PC-3 (cell line): ENCODE data around the gene CDCA8. TPM values are rescaled to one million over a fixed set of nuclear protein-coding genes. Genes with fewer than 3 reads are reported as not detected.

ENCODE experiments used
- ATAC-seq: fragments of 200-7000 bp; cut with Tn5 transposase; 2 replicates; pipeline ENCODE4 v1.9.1; 2020; ENCODE audit warnings: mild to moderate bottlenecking, moderate library complexity
- BruUV-seq: library from RNA; stranded (reverse); fragments of 400-500 nt; replicated peaks from 2 replicates; lab custom pipeline; 2021; lab: Mats Ljungman, UMichigan
- CTCF ChIA-PET: fragments of 300-600 bp; sonication (Branson Sonifier 250); formaldehyde crosslinking; loops from one replicate; lab custom pipeline; 2022; ENCODE audit warnings: antibody characterized with exemption; lab: Charles Lee
- POLR2A ChIA-PET: fragments of 300-600 bp; sonication (Branson Sonifier 250); formaldehyde crosslinking; loops from one replicate; lab custom pipeline; 2022; ENCODE audit warnings: antibody characterized with exemption; ENCODE audit not compliant: unreplicated experiment; lab: Charles Lee
- DNase-seq: peaks from one replicate; pipeline ENCODE4 v3.0.0-alpha.2; 2015
- H2AFZ ChIP-seq: fragments of 300-600 bp; sonication (generic); 2 replicates; pipeline ENCODE4 v1.6.0; 2016; ENCODE audit warnings: antibody characterized with exemption, low read length
- H3F3A ChIP-seq: fragments of 300-600 bp; sonication (generic); one replicate; pipeline ENCODE4 v1.6.0; 2017; ENCODE audit warnings: antibody characterized with exemption, low read length, control low read depth, mild to moderate bottlenecking; ENCODE audit not compliant: unreplicated experiment
- H3K27ac ChIP-seq: fragments of 300-600 bp; sonication (generic); 2 replicates; pipeline ENCODE4 v1.5.1; 2016; ENCODE audit warnings: mild to moderate bottlenecking, low read length
- H3K27me3 ChIP-seq: fragments of 300-600 bp; sonication (generic); 2 replicates; pipeline ENCODE4 v1.6.1; 2016; ENCODE audit warnings: low read length, mixed read lengths
- H3K36me3 ChIP-seq: fragments of 300-600 bp; sonication (generic); 2 replicates; pipeline ENCODE4 v1.6.1; 2016; ENCODE audit warnings: low read depth, mixed run types, low read length, mixed read lengths
- H3K4me1 ChIP-seq: fragments of 300-600 bp; sonication (generic); 2 replicates; pipeline ENCODE4 v1.5.1; 2016; ENCODE audit warnings: low read length; ENCODE audit not compliant: insufficient read depth
- H3K4me2 ChIP-seq: fragments of 300-600 bp; sonication (generic); 2 replicates; pipeline ENCODE4 v1.6.0; 2016; ENCODE audit warnings: low read length
- H3K4me3 ChIP-seq: fragments of 300-600 bp; sonication (generic); 2 replicates; pipeline ENCODE4 v1.5.1; 2016; ENCODE audit warnings: mild to moderate bottlenecking, low read length, mixed read lengths
- H3K79me2 ChIP-seq: fragments of 300-600 bp; sonication (generic); 2 replicates; pipeline ENCODE4 v1.6.1; 2017; ENCODE audit warnings: low read length, mixed read lengths
- H3K9ac ChIP-seq: fragments of 300-600 bp; sonication (generic); 2 replicates; pipeline ENCODE4 v1.6.0; 2016; ENCODE audit warnings: mild to moderate bottlenecking, low read length
- H3K9me2 ChIP-seq: fragments of 300-600 bp; sonication (generic); replicated peaks from 2 replicates; pipeline ENCODE4 v1.6.1; 2016; ENCODE audit warnings: mixed run types, low read length, mixed read lengths
- H3K9me3 ChIP-seq: fragments of 300-600 bp; sonication (generic); 2 replicates; pipeline ENCODE4 v1.6.1; 2016; ENCODE audit warnings: low read length, mixed read lengths
- H4K20me1 ChIP-seq: fragments of 300-600 bp; sonication (generic); 2 replicates; pipeline ENCODE4 v1.6.1; 2016; ENCODE audit warnings: low read length, mixed read lengths
- EZH2 ChIP-seq: fragments of 300-600 bp; sonication (generic); IDR thresholded peaks from one replicate; pipeline ENCODE4 v1.6.1; 2017; ENCODE audit warnings: antibody characterized with exemption, mild to moderate bottlenecking, low read length; ENCODE audit not compliant: unreplicated experiment
- EZH2phosphoT487 ChIP-seq: fragments of 300-600 bp; sonication (generic); IDR thresholded peaks from 2 replicates; pipeline ENCODE4 v1.6.1; 2018; ENCODE audit warnings: mild to moderate bottlenecking, antibody characterized with exemption, low read length, borderline replicate concordance
- intact Hi-C: fragments of 100-400 bp; cut with micrococcal nuclease; formaldehyde crosslinking; loops from 2 replicates; pipeline ENCODE4 v1.9.0; 2023
- total RNA-seq: library from RNA; depleted of rRNA; stranded (reverse); fragments of >200 nt; gene quantifications from 2 replicates; pipeline ENCODE4 v1.2.3, GENCODE V29; 2014
- TF ChIP-seq, protein P1 (sequence below): fragments of 300-600 bp; sonication (generic); conservative IDR thresholded peaks from 2 replicates; pipeline ENCODE4 v1.5.1; 2017; ENCODE audit warnings: antibody characterized with exemption, low read depth, mild to moderate bottlenecking, low read length

CDCA8 gene
- total RNA-seq, 1 experiment from 2014 or later, result 31.8 TPM

GRCh38 chr1:37652976-37653375, 39.3 kb upstream of the CDCA8 start:
- BruUV-seq, result no TSS peak
- Histone ChIP-seq H2AFZ (no peak overlapping the region), H4K20me1 (no peaks in the 10 kb centered on the region), H3K9me3 (no peaks in the 10 kb centered on the region), H3K4me1 (no peaks in the 10 kb centered on the region), H3K36me3 (no peaks in the 10 kb centered on the region), H3K9ac (no peak overlapping the region), H3F3A (no peaks in the 10 kb centered on the region), H3K79me2 (no peaks in the 10 kb centered on the region), H3K27me3 (no peaks in the 10 kb centered on the region), H3K4me2 (no peak overlapping the region), H3K27ac (no peak overlapping the region), H3K4me3 (no peak overlapping the region), H3K9me2 (no peaks in the 10 kb centered on the region)
- DNase-seq (no peak), ATAC-seq (no peak)
- ChIA-PET POLR2A (no interaction called here), CTCF (no interaction called here)
- intact Hi-C loops, result no loop called here
- TF ChIP-seq, protein P1, sequence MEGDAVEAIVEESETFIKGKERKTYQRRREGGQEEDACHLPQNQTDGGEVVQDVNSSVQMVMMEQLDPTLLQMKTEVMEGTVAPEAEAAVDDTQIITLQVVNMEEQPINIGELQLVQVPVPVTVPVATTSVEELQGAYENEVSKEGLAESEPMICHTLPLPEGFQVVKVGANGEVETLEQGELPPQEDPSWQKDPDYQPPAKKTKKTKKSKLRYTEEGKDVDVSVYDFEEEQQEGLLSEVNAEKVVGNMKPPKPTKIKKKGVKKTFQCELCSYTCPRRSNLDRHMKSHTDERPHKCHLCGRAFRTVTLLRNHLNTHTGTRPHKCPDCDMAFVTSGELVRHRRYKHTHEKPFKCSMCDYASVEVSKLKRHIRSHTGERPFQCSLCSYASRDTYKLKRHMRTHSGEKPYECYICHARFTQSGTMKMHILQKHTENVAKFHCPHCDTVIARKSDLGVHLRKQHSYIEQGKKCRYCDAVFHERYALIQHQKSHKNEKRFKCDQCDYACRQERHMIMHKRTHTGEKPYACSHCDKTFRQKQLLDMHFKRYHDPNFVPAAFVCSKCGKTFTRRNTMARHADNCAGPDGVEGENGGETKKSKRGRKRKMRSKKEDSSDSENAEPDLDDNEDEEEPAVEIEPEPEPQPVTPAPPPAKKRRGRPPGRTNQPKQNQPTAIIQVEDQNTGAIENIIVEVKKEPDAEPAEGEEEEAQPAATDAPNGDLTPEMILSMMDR, result no peak
- no peak for TF ChIP-seq EZH2
- TF ChIP-seq EZH2phosphoT487, result no peak

- intact Hi-C loops, result no loop called here
- Histone ChIP-seq H3K9me3 (no peaks in the 10 kb centered on the region), H3K9me2 (no peaks in the 10 kb centered on the region), H3K4me1 (no peaks in the 10 kb centered on the region), H2AFZ (no peak overlapping the region), H4K20me1 (no peaks in the 10 kb centered on the region), H3K79me2 (no peaks in the 10 kb centered on the region), H3K4me3 (no peak overlapping the region), H3K27me3 (no peaks in the 10 kb centered on the region), H3K27ac (no peak overlapping the region), H3K9ac (no peak overlapping the region), H3F3A (no peaks in the 10 kb centered on the region), H3K36me3 (no peaks in the 10 kb centered on the region), H3K4me2 (no peak overlapping the region)
- ATAC-seq (no peak), DNase-seq (no peak)
- no peak for TF ChIP-seq EZH2
- TF ChIP-seq, protein P1, result no peak
- TF ChIP-seq EZH2phosphoT487, result no peak
- BruUV-seq, result no TSS peak
- ChIA-PET POLR2A (no interaction called here), CTCF (no interaction called here)
These were observed 38.4 kb upstream of the CDCA8 start for GRCh38 chr1:37653906-37654305.

DNA sequence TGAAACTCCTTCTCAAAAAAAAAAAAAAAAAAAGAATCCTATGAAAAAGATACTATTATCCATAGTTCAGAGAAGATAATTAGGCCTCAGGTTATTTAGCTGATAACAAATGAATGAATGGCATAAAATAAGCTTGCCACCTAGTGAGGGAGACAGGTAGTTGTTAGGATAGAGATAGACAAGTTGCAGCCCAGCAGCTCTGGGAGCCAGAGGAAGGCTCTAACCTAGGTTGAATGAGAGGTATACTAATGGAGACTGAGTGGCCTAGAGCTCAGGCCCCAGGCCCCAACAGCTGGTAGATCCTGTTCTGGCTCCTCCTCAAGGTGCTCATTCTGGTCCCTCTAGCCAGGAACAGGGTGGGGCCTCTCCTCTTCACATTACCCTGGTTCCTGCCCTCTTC, 37.0 kb upstream of the CDCA8 start:
- BruUV-seq, result no TSS peak
- no peaks in the 10 kb centered on the region for H3F3A ChIP-seq
- no peaks in the 10 kb centered on the region for H3K27me3 ChIP-seq
- POLR2A ChIA-PET, result no interaction called here
- H3K36me3 ChIP-seq, result no peaks in the 10 kb centered on the region
- no peak overlapping the region for H3K9ac ChIP-seq
- intact Hi-C loops, result no loop called here
- no peak overlapping the region for H3K27ac ChIP-seq
- H3K79me2 ChIP-seq, result no peaks in the 10 kb centered on the region
- no peak overlapping the region for H3K4me3 ChIP-seq
- DNase-seq (peak; percentile 17), ATAC-seq (peak; percentile 51)
- CTCF ChIA-PET, result interaction anchor here (0.6 to 1.0 kb wide), 3 partner anchors 52 to 151 kb away, joined by 3 to 5 read pairs (median 4); no protein-coding TSS in a partner anchor
- H3K9me2 ChIP-seq, result no peaks in the 10 kb centered on the region
- no peak for TF ChIP-seq EZH2phosphoT487
- TF ChIP-seq, protein P1, result no peak; the same call in 1 of the 2 replicates
- no peak for TF ChIP-seq EZH2
- no peak overlapping the region for H3K4me2 ChIP-seq
- no peaks in the 10 kb centered on the region for H4K20me1 ChIP-seq
- H3K9me3 ChIP-seq, result no peaks in the 10 kb centered on the region
- H3K4me1 ChIP-seq, result no peaks in the 10 kb centered on the region
- no peak overlapping the region for H2AFZ ChIP-seq
